ENCODE measurements around the gene ACSL1.

Gene ACSL1

GRCh38 chr4:184755278-184755677 is 70.5 kb downstream of the ACSL1 start:
- DNase-seq (ENCODE audit: low read depth): peak; percentile 67
- TF ChIP-seq CTCF (conservative IDR thresholded peaks at IDR 0.05; ENCODE audit: low read length): no peak
- no peak overlapping the region for H3K4me3 ChIP-seq (ENCODE audit: low read length)

GRCh38 chr4:184752496-184753275 is 73.1 kb downstream of the ACSL1 start:
- TF ChIP-seq CTCF (conservative IDR thresholded peaks at IDR 0.05; ENCODE audit: low read length): no peak
- no peak overlapping the region for H3K4me3 ChIP-seq (ENCODE audit: low read length)
- no peak for DNase-seq (ENCODE audit: low read depth)

GRCh38 chr4:184751585-184751956 is 74.2 kb downstream of the ACSL1 start:
- no peak for DNase-seq (ENCODE audit: low read depth)
- H3K4me3 ChIP-seq (ENCODE audit: low read length): no peak overlapping the region
- no peak for TF ChIP-seq CTCF (conservative IDR thresholded peaks at IDR 0.05; ENCODE audit: low read length)

- no peak for TF ChIP-seq CTCF (conservative IDR thresholded peaks at IDR 0.05; ENCODE audit: low read length)
- DNase-seq (ENCODE audit: low read depth): no peak
These were observed 74.7 kb downstream of the ACSL1 start for GRCh38 chr4:184750926-184751584.

GRCh38 chr4:184748251-184748652 is 77.5 kb downstream of the ACSL1 start:
- no peak for TF ChIP-seq CTCF (conservative IDR thresholded peaks at IDR 0.05; ENCODE audit: low read length)
- no peak overlapping the region for H3K4me3 ChIP-seq (ENCODE audit: low read length)
- DNase-seq (ENCODE audit: low read depth): no peak

More at GRCh38 chr4:184750926-184751584, 74.7 kb downstream of the ACSL1 start:
- no peak overlapping the region for H3K4me3 ChIP-seq (ENCODE audit: low read length)

GRCh38 chr4:184747034-184747830 is 78.5 kb downstream of the ACSL1 start:
- no peak for DNase-seq (ENCODE audit: low read depth)
- no peak for TF ChIP-seq CTCF (conservative IDR thresholded peaks at IDR 0.05; ENCODE audit: low read length)

More at GRCh38 chr4:184747034-184747830, 78.5 kb downstream of the ACSL1 start:
- no peak overlapping the region for H3K4me3 ChIP-seq (ENCODE audit: low read length)

Measured in AG10803 (cell line).